ENCODE results near the gene CHRM1. TPM values are rescaled to one million over a fixed set of nuclear protein-coding genes. Genes with fewer than 3 reads are reported as not detected.

CHRM1 gene
- polyA plus RNA-seq, 2 donors, result 0.01 TPM; not detected in 1

GRCh38 chr11:62919898-62920640 is 1.1 kb downstream of the CHRM1 start:
- Histone ChIP-seq H3K36me3 (ENCODE audit: control insufficient read depth in 2 of 2, insufficient read depth in 2 of 2, low read length in 1 of 2) (no peaks in the 10 kb centered on the region), H3K27me3 (ENCODE audit: control insufficient read depth in 1 of 2, insufficient read depth in 2 of 2, low read length in 2 of 2) (peaks cover 0 to 12% of the 10 kb centered on the region in 2 donors), H3K9me3 (ENCODE audit: control insufficient read depth in 2 of 2, insufficient read depth in 1 of 2, low read depth in 1 of 2, low read length in 1 of 2) (no peaks in the 10 kb centered on the region), H3K4me1 (ENCODE audit: control insufficient read depth in 2 of 2, insufficient read depth in 2 of 2, low read length in 1 of 2) (peaks cover 9 to 21% of the 10 kb centered on the region in 2 donors), H3K27ac (ENCODE audit: low read depth in 2 of 2, low read length in 1 of 2) (no peak overlapping the region), H3K4me3 (ENCODE audit: low read depth in 1 of 2, low read length in 2 of 2) (no peak overlapping the region)
- WGBS, 2 donors, result 73 to 84% methylated on average over 11 of the region's 11 CpGs

GRCh38 chr11:62919476-62919875 is 1.7 kb downstream of the CHRM1 start:
- Histone ChIP-seq H3K4me3 (ENCODE audit: low read depth in 1 of 2, low read length in 2 of 2) (no peak overlapping the region), H3K4me1 (ENCODE audit: control insufficient read depth in 2 of 2, insufficient read depth in 2 of 2, low read length in 1 of 2) (peaks cover 9 to 21% of the 10 kb centered on the region in 2 donors), H3K36me3 (ENCODE audit: control insufficient read depth in 2 of 2, insufficient read depth in 2 of 2, low read length in 1 of 2) (no peaks in the 10 kb centered on the region), H3K27ac (ENCODE audit: low read depth in 2 of 2, low read length in 1 of 2) (no peak overlapping the region), H3K9me3 (ENCODE audit: control insufficient read depth in 2 of 2, insufficient read depth in 1 of 2, low read depth in 1 of 2, low read length in 1 of 2) (no peaks in the 10 kb centered on the region), H3K27me3 (ENCODE audit: control insufficient read depth in 1 of 2, insufficient read depth in 2 of 2, low read length in 2 of 2) (peaks cover 0 to 10% of the 10 kb centered on the region in 2 donors)
- 95 to 96% methylated on average over 10 of the region's 10 CpGs for WGBS, 2 donors

- H3K27me3 ChIP-seq (ENCODE audit: control insufficient read depth in 1 of 2, insufficient read depth in 2 of 2, low read length in 2 of 2), result peaks cover 0 to 7% of the 10 kb centered on the region in 2 donors
Measured at GRCh38 chr11:62918531-62918930, 2.6 kb downstream of the CHRM1 start.

GRCh38 chr11:62917906-62918502 is 3.2 kb downstream of the CHRM1 start:
- H3K36me3 ChIP-seq (ENCODE audit: control insufficient read depth in 2 of 2, insufficient read depth in 2 of 2, low read length in 1 of 2), result no peaks in the 10 kb centered on the region
- H3K4me3 ChIP-seq (ENCODE audit: low read depth in 1 of 2, low read length in 2 of 2), result no peak overlapping the region
- peaks cover 0 to 3% of the 10 kb centered on the region in 2 donors for H3K27me3 ChIP-seq (ENCODE audit: control insufficient read depth in 1 of 2, insufficient read depth in 2 of 2, low read length in 2 of 2)
- WGBS, 2 donors, result 91 to 93% methylated on average over 11 of the region's 11 CpGs
- no peak overlapping the region for H3K27ac ChIP-seq (ENCODE audit: low read depth in 2 of 2, low read length in 1 of 2)
- peaks cover 3 to 13% of the 10 kb centered on the region in 2 donors for H3K4me1 ChIP-seq (ENCODE audit: control insufficient read depth in 2 of 2, insufficient read depth in 2 of 2, low read length in 1 of 2)
- H3K9me3 ChIP-seq (ENCODE audit: control insufficient read depth in 2 of 2, insufficient read depth in 1 of 2, low read depth in 1 of 2, low read length in 1 of 2), result no peaks in the 10 kb centered on the region

More at GRCh38 chr11:62918531-62918930, 2.6 kb downstream of the CHRM1 start:
- Histone ChIP-seq H3K4me3 (ENCODE audit: low read depth in 1 of 2, low read length in 2 of 2) (no peak overlapping the region), H3K36me3 (ENCODE audit: control insufficient read depth in 2 of 2, insufficient read depth in 2 of 2, low read length in 1 of 2) (no peaks in the 10 kb centered on the region), H3K27ac (ENCODE audit: low read depth in 2 of 2, low read length in 1 of 2) (no peak overlapping the region), H3K4me1 (ENCODE audit: control insufficient read depth in 2 of 2, insufficient read depth in 2 of 2, low read length in 1 of 2) (peaks cover 5 to 17% of the 10 kb centered on the region in 2 donors), H3K9me3 (ENCODE audit: control insufficient read depth in 2 of 2, insufficient read depth in 1 of 2, low read depth in 1 of 2, low read length in 1 of 2) (no peaks in the 10 kb centered on the region)
- WGBS, 2 donors, result 57 to 72% methylated on average over 5 of the region's 5 CpGs

- H3K4me1 ChIP-seq (ENCODE audit: control insufficient read depth in 2 of 2, insufficient read depth in 2 of 2, low read length in 1 of 2), result peaks cover 0 to 5% of the 10 kb centered on the region in 2 donors
- no peaks in the 10 kb centered on the region for H3K9me3 ChIP-seq (ENCODE audit: control insufficient read depth in 2 of 2, insufficient read depth in 1 of 2, low read depth in 1 of 2, low read length in 1 of 2)
- no peak overlapping the region for H3K4me3 ChIP-seq (ENCODE audit: low read depth in 1 of 2, low read length in 2 of 2)
- H3K27ac ChIP-seq (ENCODE audit: low read depth in 2 of 2, low read length in 1 of 2), result no peak overlapping the region
- no peaks in the 10 kb centered on the region for H3K27me3 ChIP-seq (ENCODE audit: control insufficient read depth in 1 of 2, insufficient read depth in 2 of 2, low read length in 2 of 2)
- H3K36me3 ChIP-seq (ENCODE audit: control insufficient read depth in 2 of 2, insufficient read depth in 2 of 2, low read length in 1 of 2), result no peaks in the 10 kb centered on the region
- WGBS, 2 donors, result 87 to 100% methylated on average over 1 of the region's 1 CpG
Measured at GRCh38 chr11:62914416-62914815, 6.7 kb downstream of the CHRM1 start.

- WGBS, 2 donors, result 90 to 93% methylated on average over 3 of the region's 3 CpGs
- H3K4me1 ChIP-seq (ENCODE audit: control insufficient read depth in 2 of 2, insufficient read depth in 2 of 2, low read length in 1 of 2), result peaks cover 0 to 7% of the 10 kb centered on the region in 2 donors
- H3K27me3 ChIP-seq (ENCODE audit: control insufficient read depth in 1 of 2, insufficient read depth in 2 of 2, low read length in 2 of 2), result no peaks in the 10 kb centered on the region
- H3K36me3 ChIP-seq (ENCODE audit: control insufficient read depth in 2 of 2, insufficient read depth in 2 of 2, low read length in 1 of 2), result no peaks in the 10 kb centered on the region
- no peak overlapping the region for H3K4me3 ChIP-seq (ENCODE audit: low read depth in 1 of 2, low read length in 2 of 2)
- no peaks in the 10 kb centered on the region for H3K9me3 ChIP-seq (ENCODE audit: control insufficient read depth in 2 of 2, insufficient read depth in 1 of 2, low read depth in 1 of 2, low read length in 1 of 2)
- H3K27ac ChIP-seq (ENCODE audit: low read depth in 2 of 2, low read length in 1 of 2), result no peak overlapping the region
Measured at GRCh38 chr11:62912268-62912667, 8.9 kb downstream of the CHRM1 start.

GRCh38 chr11:62911137-62912130 is 9.7 kb downstream of the CHRM1 start:
- Histone ChIP-seq H3K4me1 (ENCODE audit: control insufficient read depth in 2 of 2, insufficient read depth in 2 of 2, low read length in 1 of 2) (peaks cover 0 to 7% of the 10 kb centered on the region in 2 donors), H3K27ac (ENCODE audit: low read depth in 2 of 2, low read length in 1 of 2) (no peak overlapping the region), H3K4me3 (ENCODE audit: low read depth in 1 of 2, low read length in 2 of 2) (no peak overlapping the region), H3K36me3 (ENCODE audit: control insufficient read depth in 2 of 2, insufficient read depth in 2 of 2, low read length in 1 of 2) (no peaks in the 10 kb centered on the region), H3K9me3 (ENCODE audit: control insufficient read depth in 2 of 2, insufficient read depth in 1 of 2, low read depth in 1 of 2, low read length in 1 of 2) (no peaks in the 10 kb centered on the region), H3K27me3 (ENCODE audit: control insufficient read depth in 1 of 2, insufficient read depth in 2 of 2, low read length in 2 of 2) (no peaks in the 10 kb centered on the region)
- WGBS, 2 donors, result 83 to 85% methylated on average over 14 of the region's 14 CpGs

GRCh38 chr11:62910141-62910882 is 10.9 kb downstream of the CHRM1 start:
- 94% methylated on average over 27 of the region's 27 CpGs for WGBS, 2 donors

More at GRCh38 chr11:62910141-62910882, 10.9 kb downstream of the CHRM1 start:
- H3K4me3 ChIP-seq (ENCODE audit: low read depth in 1 of 2, low read length in 2 of 2), result no peak overlapping the region
- peaks cover 0 to 7% of the 10 kb centered on the region in 2 donors for H3K4me1 ChIP-seq (ENCODE audit: control insufficient read depth in 2 of 2, insufficient read depth in 2 of 2, low read length in 1 of 2)
- H3K27ac ChIP-seq (ENCODE audit: low read depth in 2 of 2, low read length in 1 of 2), result no peak overlapping the region
- H3K27me3 ChIP-seq (ENCODE audit: control insufficient read depth in 1 of 2, insufficient read depth in 2 of 2, low read length in 2 of 2), result no peaks in the 10 kb centered on the region
- no peaks in the 10 kb centered on the region for H3K9me3 ChIP-seq (ENCODE audit: control insufficient read depth in 2 of 2, insufficient read depth in 1 of 2, low read depth in 1 of 2, low read length in 1 of 2)
- no peaks in the 10 kb centered on the region for H3K36me3 ChIP-seq (ENCODE audit: control insufficient read depth in 2 of 2, insufficient read depth in 2 of 2, low read length in 1 of 2)
